ENCODE data around the gene FHIP1A.
"Not testable (repeated sequence)": the region's sequence is repeated elsewhere in the genome, so short reads cannot be mapped to it uniquely, and the experiment has no call there.

The FHIP1A gene

GRCh38 chr4:151408630-151409469, at the start of gene FHIP1A:
Gene FHIP1A, plus strand, starts transcription at chr4:151409176. Its CDS starts 157,084 bp downstream, at chr4:151566260.
- FAIRE-seq: no peak

GRCh38 chr4:151359576-151359975, 49.4 kb upstream of the FHIP1A start:
- FAIRE-seq: no peak

GRCh38 chr4:151361126-151361525, 47.9 kb upstream of the FHIP1A start:
- FAIRE-seq: no peak

- FAIRE-seq: no peak
Measured at GRCh38 chr4:151361966-151362365, 47.0 kb upstream of the FHIP1A start.

GRCh38 chr4:151362404-151363164, 46.4 kb upstream of the FHIP1A start:
- FAIRE-seq: peak; percentile 96

- FAIRE-seq: no peak
Measured at GRCh38 chr4:151376540-151376939, 32.4 kb upstream of the FHIP1A start.

- no peak for FAIRE-seq
Measured at GRCh38 chr4:151389311-151389710, 19.7 kb upstream of the FHIP1A start.

- FAIRE-seq: not testable (repeated sequence)
Measured at GRCh38 chr4:151389799-151390198, 19.2 kb upstream of the FHIP1A start.

GRCh38 chr4:151395873-151396272, 13.1 kb upstream of the FHIP1A start:
- no peak for FAIRE-seq

- no peak for FAIRE-seq
Measured at GRCh38 chr4:151400343-151400742, 8.6 kb upstream of the FHIP1A start.

- no peak for FAIRE-seq
Measured at GRCh38 chr4:151401739-151402138, 7.2 kb upstream of the FHIP1A start.

- no peak for FAIRE-seq
Measured at GRCh38 chr4:151402145-151402865, 6.7 kb upstream of the FHIP1A start.

- FAIRE-seq: no peak
Measured at GRCh38 chr4:151403656-151404055, 5.3 kb upstream of the FHIP1A start.

GRCh38 chr4:151404802-151405201, 4.2 kb upstream of the FHIP1A start:
- not testable (repeated sequence) for FAIRE-seq

GRCh38 chr4:151407018-151407417, 2.0 kb upstream of the FHIP1A start:
- no peak for FAIRE-seq

GRCh38 chr4:151407466-151408379, 1.3 kb upstream of the FHIP1A start:
- FAIRE-seq: no peak

- no peak for FAIRE-seq
Measured at GRCh38 chr4:151408380-151408629, 671 bp upstream of the FHIP1A start.

- FAIRE-seq: peak; percentile 28
Measured at GRCh38 chr4:151409470-151410313, 716 bp downstream of the FHIP1A start.

GRCh38 chr4:151415978-151416377, 7.0 kb downstream of the FHIP1A start:
- peak; percentile 33 for FAIRE-seq

- no peak for FAIRE-seq
Measured at GRCh38 chr4:151417164-151417571, 8.2 kb downstream of the FHIP1A start.

- FAIRE-seq: no peak
Measured at GRCh38 chr4:151417766-151418376, 8.9 kb downstream of the FHIP1A start.
